HG03469 (cell line): Measurements from ENCODE around the gene ADGRL3.
"Not testable (repeated sequence)": the region's sequence is repeated elsewhere in the genome, so short reads cannot be mapped to it uniquely, and the experiment has no call there.

Source experiments
- ATAC-seq: cut with Tn5 transposase; IDR thresholded peaks from one replicate; pipeline ENCODE4 v1.9.1; 2021; ENCODE audit warnings: mild to moderate bottlenecking, moderate library complexity, moderate number of reproducible peaks; ENCODE audit not compliant: unreplicated experiment

Gene ADGRL3

DNA sequence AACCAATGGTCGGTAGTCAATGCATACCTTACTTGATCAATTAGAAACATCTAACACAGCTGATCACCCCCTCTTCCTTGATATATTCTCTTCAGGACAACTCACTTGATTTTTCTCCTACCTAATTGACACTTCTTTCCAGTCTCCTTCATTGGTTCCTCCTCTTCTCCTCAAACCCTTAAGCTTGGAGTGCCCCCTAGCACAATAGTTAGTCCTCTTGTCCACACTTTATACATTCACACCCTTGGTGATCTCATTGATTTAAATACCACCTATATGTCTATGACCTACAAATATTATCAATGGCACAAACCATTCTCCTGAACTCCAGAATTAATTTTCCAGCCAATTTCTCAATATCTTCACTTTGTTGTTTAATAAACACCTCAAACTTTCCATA is 724.0 kb downstream of the ADGRL3 start:
- ATAC-seq = no peak

DNA sequence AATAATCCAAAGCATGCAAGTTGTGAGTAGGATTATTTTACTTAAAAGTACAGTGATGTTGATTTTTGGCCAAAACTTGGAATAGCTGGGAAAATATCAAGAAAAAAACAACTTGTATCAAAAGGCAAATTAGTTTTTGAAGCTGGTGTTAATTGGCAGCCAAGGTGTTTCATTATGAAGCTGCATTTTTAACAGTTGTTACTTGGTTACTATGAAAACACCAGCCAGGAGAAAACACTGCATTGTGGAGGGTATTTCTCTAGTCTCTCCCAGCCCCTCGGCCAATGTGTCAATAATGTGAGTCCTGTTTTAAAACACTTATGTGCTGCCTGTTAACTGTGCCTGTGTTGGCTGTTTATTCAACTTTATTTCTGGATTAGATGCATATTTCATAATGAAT is 733.4 kb downstream of the ADGRL3 start:
- no peak for ATAC-seq

DNA sequence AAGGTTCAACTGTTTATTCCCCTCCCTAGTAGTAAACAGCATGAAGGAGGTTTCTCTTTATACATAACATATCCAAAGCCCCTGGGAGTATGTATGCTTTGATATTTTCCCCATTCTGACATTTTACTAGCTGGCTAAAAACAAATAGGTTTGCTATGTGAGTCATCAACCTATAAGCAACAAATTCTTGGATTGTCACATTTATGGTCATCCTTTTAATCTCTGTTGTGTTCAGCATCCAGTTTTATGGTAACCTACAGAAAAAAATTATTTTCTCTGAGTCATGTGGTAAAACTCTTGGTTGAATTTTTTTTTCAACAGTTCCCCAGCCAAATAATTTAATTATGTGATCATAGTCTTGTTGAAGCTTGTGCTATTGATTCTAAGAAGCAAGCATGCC is 734.1 kb downstream of the ADGRL3 start:
- ATAC-seq = no peak

DNA sequence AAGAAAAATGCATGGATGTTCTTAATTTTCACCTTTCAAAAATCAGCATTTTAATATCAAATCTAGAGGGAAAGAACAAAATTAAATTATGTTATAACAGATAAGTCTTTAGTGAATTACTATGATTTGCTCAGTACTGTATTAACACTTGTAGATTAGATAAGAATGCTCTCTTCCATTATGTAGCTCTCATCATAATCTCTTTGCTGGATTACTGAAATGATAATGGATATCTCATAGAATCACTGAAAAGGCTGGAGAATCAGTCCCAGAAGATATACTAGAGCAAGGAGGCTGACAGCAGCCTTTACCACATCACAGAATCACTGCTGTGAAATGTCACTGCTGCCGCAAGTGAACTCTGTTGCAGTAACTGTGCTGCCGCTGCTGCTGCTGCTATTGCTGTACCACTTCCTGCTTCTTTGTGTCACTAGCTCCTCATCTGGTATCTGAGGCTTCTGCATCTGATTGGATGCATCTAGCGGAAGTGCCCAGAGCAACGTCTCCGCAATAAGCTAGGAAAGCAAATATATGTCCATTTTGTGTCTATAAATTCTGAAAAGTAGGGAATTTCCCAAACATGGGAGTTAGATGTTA is 738.2 kb downstream of the ADGRL3 start:
- no peak for ATAC-seq

DNA sequence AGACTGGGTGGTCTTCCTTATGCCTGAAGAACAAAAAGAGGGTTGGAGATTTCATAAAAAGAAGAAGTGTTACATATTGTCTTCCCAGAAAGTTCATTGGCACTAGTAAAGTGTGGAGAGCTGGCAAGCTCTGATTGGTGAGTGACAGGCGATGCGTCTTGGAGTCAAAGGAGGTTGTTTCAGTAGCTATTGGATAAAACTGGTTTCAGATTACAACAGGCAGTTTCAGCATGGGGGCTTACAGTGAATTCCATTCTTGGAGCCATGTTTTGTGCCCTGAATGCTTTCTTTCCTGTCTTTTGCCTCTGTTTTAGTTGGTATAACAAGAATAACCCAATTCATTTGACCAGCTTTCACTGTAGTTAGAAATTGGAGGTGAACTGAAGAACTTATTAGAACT is 750.5 kb downstream of the ADGRL3 start:
- ATAC-seq = no peak

DNA sequence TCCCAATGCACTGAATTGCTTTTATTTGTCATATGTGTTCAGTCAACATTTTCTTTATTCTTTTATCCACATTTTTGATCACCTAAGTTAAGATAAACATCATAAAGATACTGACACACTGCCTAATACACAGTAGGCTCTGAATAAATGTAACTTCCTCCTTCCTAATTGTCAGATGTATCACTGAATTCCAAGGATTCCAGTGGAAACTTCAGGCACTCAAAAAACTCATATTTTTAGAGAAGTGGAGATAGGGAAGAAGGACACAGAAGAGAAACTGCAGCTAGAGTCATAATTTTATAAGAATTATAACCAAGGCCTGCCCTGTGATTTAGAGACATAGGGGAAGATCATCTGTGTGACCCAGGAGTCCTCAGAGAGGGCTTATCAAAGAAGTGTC is 753.3 kb downstream of the ADGRL3 start:
- no peak for ATAC-seq

DNA sequence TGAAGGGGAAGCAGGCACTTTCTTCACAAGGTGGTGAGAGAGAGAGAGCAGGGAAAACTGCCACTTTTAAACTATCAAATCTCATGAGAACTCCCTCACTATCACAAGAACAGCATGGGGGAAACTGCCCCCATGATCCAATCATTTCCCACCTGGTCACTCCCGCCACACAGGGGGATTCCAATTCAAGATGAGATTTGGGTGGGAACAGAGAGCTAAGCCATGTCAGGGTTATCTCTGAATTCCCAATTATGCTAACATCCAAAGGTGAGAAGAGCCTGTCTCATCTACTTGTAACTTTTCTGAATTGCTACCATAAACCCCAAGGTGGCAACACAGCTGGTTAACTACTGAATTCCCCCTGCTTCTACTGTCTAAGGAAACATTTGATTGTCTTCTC is 758.5 kb downstream of the ADGRL3 start:
- no peak for ATAC-seq

DNA sequence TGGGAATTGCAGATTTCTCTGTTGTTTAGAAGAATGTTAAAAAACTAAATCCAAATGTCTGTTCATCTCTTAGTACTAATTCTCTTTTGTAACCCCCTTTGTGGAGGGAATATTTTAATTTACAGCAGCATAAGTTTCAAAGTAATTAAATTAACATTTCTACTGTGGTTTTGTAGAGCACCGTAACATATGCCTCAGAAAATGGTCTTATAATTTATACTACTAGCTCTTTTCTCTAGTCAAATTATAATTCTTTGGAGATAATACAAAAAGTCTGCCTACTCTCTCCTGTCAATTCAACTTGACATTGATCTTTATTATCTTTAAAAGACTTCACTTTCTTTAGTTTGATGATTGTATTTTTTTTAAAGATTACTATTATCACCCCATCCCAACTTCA is 759.0 kb downstream of the ADGRL3 start:
- ATAC-seq = no peak

DNA sequence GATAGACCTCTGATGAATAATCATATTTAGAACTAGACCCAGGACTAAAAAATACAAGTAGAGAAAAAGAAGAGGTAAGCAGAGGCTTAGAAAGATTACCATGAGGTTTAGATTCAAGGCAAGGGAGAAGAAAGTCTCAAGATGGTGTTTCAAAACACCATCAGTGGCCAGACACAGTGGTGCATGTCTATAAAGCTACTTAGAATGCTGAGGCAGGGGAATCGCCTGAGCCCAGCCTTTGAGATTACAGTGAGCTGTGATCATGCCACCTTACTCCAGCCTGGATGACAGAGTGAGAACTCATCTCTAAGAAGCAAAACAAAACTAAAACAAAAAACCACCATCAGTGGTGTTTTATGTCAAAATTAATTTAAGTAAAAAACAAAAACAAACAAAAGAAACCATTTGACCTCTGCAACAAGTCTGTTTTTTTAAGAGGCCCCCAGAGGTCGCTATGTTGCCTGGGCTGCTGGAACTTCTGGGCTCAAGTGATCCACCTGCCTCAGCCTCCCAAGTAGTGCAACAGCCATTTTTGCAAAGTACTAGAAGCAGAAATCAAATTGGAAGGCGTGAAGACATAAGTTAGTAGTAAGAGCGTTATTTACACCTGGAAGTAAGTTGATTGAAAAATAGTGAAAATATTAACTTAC is 784.3 kb downstream of the ADGRL3 start:
- no peak for ATAC-seq

DNA sequence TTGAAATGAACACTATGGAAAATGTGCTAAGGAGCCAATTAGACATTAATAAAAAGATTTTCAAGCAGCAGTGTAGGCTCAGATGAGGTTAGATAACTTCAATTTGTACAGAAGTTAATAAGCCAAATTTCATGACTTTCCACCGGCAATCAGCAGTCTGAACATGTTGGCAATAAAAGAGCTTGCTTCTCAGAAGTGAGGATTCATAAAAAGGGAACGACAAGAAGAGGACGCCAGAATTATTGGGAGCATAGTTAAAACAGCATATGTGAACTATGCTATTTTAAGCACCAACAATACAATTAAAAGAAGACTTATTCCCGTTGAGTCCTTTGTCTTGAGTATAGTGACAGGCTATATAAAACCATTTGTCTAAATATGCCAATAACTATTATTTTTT is 785.3 kb downstream of the ADGRL3 start:
- ATAC-seq = no peak

DNA sequence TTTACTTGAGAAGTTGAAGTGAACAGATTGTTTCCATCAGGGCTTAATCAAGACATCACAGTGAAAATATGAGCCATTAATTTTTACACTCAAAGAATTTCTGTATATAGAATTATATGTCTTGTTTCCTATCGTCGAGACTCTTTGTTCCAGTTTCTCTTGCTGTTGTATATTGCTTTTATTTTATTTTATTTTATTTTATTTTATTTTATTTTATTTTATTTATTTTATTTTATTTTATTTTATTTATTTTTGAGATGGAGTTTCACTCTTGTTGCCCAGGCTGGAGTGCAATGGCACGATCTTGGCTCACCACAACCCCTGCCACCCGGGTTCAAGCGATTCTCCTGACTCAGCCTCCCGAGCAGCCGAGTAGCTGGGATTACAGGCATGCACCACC is 786.8 kb downstream of the ADGRL3 start:
- ATAC-seq = not testable (repeated sequence)

DNA sequence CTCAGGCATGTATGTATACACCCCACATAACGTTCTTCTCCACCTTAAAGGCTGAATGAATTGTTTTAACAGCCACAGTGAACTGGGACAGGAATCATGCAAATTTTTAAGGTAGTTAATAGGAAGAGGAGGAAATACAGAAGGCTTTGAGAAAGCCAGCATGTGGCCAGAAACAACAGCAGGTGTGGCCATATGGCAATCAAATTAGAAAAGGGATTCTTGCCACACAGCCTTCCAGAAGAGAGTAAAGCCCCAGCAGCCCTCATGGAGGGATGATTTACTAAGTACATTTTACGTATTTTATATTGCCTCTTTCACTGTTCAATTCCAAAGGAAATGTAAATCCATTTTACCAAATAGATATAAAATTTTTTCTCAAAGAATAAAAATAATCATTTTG is 792.2 kb downstream of the ADGRL3 start:
- no peak for ATAC-seq

DNA sequence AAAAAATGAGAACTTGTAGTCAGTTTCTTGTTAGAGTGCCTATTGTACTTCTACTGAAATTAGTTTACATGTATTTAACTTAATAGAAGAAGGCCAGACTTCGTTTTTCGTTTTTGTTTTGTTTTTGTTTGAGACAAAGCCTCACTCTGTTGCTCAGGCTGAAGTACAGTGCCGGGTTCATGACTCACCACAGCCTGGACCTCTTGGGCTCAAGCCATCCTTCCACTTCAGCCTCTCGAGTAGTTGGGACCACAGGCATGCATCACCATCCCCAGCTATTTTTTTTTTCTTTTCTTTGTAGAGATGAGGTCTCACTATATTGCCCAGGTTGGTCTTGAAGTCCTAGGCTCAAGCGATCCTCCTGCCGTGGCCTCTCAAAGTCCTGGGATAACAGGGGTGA is 793.9 kb downstream of the ADGRL3 start:
- ATAC-seq = no peak

DNA sequence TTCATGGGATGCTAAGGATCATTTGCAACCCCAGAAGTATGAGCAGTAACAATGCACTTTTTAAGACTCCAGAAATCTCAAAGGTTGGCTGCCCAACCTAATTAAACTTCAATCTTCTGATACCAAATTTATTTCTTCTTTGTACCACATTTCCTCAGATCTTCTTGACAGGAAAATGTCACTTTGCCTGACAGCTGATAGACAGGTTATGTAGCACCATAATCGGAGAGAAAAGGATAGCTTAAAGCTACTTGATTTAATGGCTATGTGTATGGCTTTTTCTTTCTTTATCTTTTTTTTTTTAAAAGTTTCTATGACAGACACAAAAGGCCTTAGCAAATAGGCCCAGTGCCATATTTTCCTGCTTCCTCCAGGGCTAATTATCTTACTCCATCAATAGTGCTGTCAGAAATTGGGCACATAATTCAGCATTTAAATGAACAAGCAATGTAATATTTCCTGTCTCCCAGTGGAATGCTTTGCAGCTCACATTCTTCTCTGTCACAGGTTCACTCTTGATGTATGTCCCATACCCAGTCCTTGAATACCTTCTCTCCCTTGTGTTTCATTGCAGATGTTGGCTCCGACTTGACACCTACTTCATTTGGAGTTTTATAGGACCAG is 795.7 kb downstream of the ADGRL3 start:
- ATAC-seq = no peak

DNA sequence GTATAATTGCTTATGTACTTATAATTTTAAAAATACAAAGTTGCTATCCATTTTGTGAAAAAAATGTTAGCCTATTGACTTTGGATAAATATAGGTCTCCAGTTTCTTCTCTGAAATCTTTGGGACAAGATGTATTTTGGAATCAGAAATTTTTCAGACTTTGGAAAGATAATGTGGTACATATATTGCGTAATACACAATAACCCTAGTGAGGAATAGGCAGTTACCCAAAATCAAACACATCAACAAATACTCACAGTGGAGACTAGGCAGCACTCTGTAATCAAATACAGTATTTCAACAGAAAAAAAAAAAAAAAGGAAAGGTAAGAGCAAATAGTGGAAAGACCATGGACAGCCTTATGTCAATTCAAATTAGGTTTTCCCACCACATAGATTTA is 796.8 kb downstream of the ADGRL3 start:
- ATAC-seq = no peak

DNA sequence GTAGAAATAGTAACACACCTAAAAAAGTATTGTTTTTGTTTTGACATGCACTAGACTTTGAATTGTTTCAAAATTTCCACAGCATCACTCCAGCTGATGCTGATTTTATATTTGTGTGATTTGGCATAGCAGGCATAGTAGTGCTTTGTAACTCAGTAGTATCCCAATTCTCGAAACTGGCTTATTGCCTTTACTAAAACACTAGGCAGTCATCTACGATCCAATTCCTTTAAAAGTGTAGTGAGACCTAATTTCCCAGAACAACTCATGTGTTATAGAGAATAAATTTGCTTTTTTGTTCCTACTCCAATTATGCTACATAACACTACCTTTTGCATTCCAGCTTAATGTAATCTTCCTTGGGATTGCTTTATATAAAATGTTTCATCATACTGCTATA is 797.7 kb downstream of the ADGRL3 start:
- no peak for ATAC-seq

DNA sequence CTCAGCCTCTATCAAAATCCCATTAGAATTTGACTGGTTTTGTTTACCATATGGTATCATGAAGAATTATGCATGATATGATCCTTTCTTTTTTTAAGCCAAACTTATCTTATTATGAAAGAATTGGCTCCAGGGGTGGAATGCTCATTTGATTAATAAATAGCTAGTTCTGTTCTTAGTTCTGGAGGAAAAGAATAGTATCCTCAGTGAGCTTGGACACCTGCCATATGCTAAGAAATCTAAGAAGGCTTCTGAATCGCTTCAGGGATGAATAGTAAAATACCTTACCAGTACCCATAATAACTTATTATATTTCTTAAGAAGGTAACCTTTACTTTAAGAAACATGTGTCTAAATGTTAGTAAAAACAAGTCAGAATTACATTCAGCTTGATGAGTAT is 803.6 kb downstream of the ADGRL3 start:
- no peak for ATAC-seq

DNA sequence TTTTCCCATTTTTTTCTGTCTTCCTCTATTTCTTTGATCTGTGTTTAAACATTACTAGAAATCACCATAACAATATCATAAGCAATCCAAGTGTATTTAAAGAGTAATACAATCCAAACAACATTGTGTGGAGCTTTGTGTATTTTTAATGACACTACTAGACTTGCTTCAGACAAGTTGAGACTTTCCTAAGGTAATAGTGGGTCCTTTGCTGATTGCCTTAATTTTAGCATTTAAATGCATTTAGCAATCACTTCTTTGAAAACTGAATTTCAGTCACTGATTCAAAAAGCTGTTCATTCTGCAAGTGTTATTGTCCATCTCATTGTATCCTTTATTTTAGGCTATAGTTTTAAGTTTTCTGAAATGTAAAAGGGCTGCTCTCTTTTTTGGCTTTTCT is 804.8 kb downstream of the ADGRL3 start:
- ATAC-seq = no peak

DNA sequence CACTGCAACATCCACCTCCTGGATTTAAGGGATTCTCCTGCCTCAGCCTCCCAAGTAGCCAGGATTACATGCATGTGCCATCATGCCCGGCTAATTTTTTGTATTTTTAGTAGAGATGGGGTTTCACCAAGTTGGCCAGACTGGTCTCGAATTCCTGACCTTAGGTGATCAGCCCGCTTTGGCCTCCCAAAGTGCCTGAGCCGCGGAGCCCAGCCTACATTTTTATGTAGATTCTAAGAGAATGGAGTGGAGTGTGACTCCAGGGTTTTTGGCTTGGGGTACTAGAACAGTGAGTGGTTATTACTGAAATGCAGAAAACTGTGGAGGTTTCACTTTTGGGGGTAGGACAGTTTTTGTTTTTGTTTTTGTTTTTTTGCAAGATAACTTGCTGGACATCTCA is 806.0 kb downstream of the ADGRL3 start:
- no peak for ATAC-seq

DNA sequence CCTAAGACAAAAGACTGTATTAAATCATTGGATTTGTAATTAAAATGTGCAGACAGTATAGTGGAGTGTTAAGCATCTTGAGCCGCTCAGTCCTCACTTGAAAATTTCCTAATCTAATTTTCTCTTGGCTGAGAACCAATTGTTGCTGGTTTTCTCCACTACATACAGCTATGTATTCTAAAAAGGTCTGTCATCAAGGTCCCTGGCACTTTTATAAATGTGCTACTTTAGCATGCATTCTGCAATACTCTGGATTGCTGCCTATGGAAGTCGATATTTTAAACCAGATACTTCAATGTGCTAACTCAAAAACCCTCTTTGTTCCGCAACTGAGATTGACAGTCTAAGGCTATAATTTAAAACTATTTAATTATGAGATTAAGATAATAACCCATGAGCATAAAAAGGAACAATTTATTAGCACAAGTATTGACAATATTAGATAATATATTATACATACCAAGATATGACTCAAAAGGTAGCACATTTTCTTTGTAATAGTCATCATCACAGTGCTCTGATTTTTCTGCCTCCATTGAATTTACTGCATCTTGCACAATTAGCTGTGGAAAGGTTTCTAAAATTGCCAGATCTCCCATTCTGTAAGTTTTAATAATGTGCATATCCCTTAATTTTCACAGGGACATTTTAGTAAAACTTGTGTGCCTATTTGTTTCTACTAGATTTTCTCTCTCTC is 815.1 kb downstream of the ADGRL3 start:
- ATAC-seq = no peak

DNA sequence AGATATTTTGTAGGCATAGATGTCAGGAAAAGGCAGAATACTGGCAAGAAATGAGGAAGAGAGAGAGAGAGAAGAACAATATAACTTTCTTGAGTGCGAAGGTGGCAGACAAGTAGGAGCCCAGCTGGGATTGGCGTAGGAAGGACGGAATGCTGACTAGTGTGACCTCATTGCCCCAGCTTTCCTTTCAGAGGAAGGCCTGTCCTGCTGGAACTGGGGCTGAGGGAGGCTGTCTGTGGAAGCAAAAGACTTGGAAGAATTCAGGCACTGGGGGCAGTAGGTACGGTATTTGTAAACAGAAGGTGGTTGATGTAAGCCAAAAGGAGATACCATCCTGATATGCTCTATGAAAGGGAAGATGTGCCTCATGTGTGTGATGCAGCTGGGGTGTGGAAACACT is 818.4 kb downstream of the ADGRL3 start:
- no peak for ATAC-seq

DNA sequence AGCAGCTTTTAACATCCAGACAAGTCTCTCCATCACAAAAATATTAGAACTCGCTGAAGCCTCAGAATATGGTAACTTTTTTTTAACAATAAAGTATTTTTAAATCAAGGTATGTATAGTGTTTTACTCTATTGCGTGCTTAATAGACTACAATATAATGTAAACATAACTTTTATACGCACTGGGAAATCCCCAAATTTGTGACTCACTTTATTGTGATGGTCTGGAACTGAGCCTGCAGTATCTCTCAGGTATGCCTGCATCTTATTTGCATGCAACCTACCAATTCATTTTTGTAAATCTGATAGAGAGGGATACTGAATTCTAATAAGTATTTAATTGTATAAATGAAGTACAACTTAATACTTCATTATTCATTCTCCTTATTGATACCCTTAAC is 823.5 kb downstream of the ADGRL3 start:
- no peak for ATAC-seq
